ENCODE measurements around the gene TMEM88.

DNA sequence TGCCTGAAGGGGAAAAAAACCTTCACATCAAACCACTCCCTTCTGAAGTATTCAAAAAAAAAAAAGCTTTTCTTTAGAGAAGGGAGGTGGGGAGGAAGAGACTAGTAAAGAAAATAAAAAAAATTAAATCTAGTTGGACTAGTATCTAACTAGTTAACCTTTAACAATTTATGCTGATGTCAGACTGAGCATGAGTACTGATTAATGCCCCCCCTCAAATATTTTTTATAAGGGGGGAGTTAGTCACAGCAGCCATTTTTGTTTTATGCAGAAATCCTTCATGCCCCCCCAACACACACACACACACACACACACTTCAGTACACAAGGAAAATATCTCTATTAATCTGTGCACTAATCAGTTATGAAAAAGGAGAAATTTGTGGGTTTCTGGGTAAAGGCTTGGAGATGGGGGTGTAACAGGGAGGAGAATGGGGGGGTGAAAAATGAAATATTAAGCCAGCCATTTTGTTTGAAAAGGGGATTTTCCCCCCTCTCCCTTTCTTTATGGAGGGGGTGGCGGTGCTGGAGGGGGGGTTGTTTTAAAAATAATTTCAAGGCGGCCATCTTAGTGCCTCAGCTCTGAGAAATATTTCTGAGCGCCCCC, 29.0 kb downstream of the TMEM88 start:
- TF ChIP-seq, protein P1, sequence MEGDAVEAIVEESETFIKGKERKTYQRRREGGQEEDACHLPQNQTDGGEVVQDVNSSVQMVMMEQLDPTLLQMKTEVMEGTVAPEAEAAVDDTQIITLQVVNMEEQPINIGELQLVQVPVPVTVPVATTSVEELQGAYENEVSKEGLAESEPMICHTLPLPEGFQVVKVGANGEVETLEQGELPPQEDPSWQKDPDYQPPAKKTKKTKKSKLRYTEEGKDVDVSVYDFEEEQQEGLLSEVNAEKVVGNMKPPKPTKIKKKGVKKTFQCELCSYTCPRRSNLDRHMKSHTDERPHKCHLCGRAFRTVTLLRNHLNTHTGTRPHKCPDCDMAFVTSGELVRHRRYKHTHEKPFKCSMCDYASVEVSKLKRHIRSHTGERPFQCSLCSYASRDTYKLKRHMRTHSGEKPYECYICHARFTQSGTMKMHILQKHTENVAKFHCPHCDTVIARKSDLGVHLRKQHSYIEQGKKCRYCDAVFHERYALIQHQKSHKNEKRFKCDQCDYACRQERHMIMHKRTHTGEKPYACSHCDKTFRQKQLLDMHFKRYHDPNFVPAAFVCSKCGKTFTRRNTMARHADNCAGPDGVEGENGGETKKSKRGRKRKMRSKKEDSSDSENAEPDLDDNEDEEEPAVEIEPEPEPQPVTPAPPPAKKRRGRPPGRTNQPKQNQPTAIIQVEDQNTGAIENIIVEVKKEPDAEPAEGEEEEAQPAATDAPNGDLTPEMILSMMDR (IDR thresholded peaks at IDR 0.05; ENCODE audit: poor library complexity), result no peak
- no peak for TF ChIP-seq EZH2 (IDR thresholded peaks at IDR 0.05; ENCODE audit: borderline replicate concordance)
- no peak for TF ChIP-seq EZH2phosphoT487 (IDR thresholded peaks at IDR 0.05; ENCODE audit: low read depth, severe bottlenecking, unreplicated experiment)

Data from hepatocyte (in vitro differentiated cells).